AG08395 (cell line): ENCODE results near the gene ATAD3C.
"Not testable (repeated sequence)": the region's sequence is repeated elsewhere in the genome, so short reads cannot be mapped to it uniquely, and the experiment has no call there.

Experiments used
- DNase-seq: peaks from one replicate; pipeline ENCODE4 v3.0.0; 2012; ENCODE audit warnings: mixed read lengths, low spot score

The ATAD3C gene

DNA sequence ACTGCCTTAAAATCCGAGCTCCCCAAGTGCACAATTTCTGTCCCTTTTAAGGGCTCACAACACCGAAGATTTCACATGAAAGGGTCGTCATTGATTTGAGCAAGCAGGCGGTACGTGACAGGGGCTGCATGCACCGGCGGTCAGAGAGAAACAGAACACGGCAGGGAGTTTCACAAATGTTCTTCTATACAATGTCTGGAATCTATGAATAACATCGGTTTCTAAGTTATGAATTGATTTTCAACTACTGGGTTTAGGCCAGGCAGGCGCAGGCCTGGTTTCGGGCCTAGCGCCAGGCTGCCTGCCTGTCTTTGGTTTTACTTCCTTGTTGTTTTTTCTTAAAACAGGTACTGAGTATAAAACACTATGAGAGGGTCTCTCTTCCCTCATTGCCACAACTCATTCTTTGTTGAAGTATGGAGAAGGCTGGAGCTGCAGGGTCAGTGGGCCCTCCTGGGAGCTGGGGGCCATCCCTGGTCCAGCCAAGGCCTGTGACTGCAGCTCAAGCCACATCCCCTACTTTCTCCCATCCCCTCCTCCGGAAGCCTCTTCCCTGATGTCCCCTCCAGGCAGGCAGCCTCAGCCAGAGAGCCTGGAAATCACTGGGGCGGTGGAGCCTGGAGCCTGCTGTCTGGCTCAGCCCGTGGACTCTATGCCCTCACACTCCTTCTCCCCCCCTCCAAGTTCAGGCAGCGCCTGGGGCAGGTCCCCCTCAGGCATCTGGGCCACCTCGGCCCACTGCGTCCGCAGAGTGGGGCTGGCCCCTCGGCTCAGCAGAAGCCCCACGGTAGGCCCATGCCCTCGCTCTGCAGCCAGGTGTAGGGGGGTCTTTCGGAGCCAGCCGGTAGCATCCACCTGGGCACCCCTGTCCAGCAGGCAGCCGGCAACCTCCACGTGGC lies 30.8 kb upstream of the ATAD3C start:
- DNase-seq = no peak

DNA sequence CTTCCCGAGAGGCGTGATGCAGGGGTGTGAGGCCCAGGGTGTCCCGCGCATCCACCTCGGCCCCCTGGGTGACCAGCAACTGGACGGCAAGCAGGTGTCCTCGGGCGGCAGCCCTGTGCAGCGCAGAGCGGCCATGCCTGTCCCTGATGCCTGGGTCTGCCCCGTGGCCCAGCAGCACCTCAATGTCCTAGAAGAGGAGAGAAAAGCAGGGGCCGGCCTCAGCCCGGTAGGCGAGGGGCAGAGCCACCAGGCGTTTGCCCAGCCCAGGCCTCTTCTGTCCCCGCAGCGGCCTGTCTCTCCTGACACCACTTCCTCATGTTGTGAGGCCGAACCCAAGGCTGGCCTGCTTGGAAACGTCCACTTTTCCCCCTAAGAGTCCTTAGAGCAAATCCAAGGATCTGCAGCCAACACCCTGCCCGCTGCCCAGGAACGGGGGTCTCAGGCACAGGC lies 30.1 kb upstream of the ATAD3C start:
- DNase-seq = no peak

DNA sequence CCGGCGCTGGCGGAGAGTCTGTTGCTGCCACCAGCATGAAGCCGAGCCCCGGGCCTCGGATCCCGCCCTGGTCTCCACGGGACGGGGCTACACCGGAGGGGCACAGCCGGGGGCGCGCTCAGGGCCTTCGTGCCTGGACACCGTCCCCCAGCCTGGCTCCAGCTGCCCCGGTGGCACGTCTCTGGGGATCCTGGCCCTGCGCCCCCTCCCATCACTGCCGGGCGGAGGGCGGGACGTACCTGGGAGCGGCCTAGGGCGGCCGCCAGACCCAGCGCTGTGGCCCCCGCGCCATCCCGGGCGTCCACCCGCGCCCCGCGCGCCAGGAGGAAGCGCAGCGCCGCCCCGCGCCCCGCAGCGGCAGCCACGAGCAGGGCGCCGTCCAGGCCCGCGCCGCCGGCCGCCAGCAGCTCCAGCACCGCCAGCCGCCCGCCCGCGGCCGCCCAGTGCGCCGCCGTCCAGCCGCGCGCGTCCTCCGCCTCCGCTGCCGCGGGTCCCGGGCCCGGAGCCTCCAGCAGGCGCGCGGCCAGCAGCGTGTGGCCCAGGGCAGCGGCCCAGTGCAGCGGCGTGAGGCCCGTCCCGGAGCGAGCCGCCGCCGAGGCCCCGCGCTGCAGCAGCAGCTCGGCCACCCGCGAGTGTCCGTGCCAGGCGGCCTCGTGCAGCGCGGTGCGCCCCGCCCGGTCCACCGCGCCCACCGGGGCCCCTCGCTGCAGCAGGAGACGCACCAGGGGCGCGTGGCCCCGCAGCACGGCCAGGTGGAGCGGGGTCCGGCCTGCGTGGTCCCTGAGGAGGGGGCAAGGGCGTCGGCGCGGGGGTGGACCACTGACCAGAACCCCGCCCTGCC lies 29.5 kb upstream of the ATAD3C start:
- DNase-seq = no peak

DNA sequence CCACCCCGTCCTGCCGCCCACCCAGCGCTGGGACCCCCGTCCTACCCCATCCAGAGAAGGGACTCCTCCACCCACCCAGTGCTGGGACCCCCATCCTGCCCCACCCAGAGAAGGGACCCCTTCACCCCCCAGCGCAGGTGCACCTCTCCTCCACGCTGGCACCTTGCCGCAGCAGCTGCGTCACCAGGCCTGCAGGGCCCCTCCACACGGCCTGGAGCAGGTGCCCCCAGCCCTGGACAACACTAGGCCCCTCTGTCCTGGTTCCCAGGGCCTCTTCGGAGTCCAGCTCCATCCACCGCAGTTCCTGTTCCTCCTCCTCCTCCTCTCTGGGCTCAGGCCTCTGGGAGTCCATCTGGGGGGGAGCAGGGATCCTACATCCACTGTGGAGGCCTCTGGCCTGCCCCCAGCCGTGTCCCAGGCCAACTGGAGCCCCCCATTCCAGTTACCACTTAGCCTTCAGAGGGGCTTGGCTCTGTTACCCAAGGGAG lies 28.8 kb upstream of the ATAD3C start:
- DNase-seq = no peak

DNA sequence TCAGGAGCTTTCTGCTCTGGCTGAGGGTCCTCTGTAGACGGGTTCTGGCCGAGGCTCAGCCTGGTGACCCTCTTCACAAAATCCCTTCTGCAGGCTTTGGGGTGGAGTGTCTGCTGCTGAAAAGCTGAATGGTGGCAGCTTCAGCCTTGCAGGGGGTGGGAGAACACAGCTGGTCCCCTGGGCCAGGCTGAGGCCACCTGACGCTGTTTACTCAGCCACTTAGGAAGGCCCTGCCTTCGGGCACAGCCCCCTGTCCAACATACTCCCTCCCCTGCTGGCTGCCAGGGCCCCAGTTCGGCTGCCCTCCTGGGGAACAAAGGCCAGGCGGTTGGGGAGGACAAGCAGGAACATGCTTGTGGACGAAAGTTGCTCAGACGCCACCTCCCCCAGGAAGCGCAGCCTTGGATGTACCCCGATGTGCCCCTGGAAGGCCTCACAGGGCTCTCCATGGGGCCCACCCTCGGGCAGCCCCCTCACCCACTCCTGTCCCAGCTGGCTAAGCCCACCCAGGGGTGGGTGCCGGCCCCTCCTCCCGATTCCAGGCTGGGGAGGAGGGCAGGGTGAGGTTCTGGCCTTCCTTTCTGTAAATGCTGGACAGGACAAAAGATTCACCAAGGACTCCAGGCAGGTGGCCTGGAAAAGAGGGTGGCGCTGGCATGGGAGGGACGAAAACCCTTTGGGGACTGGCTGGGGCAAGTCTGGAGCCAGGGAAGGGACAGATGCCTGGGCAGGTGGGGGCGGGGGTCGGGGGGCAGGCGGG lies 28.2 kb upstream of the ATAD3C start, which contains the start of gene ANKRD65:
TSS of gene ANKRD65 (minus strand) at position 130 of the 760 bp plus-strand sequence. CDS start 271 bp downstream, outside the sequence.
- no peak for DNase-seq

DNA sequence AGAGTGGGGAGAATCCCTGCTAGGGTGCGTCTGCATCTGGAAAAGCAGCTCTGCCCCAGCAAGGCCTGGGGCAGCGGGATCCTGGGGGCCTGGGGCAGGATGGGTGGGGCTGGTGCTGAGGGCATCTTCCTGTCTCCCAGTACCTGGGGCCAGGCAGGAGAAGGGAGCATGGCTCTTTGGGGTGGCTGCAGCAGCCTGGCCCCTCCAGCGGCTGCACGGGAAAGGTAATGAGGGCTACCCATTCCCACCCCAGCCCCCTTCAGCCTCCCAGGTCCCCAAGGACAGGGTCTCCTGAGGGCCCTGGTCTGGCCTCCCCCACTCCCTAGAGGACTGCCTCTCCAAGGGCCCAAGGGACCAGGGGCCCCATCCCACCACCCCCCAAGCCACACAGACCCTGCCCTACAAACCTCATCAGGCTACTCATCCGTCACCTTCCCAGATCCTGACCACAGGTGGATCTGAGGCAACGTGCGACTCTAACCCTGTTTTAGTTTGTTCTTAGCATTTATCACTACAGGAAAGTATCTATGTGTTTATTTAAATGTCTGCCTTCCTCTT lies 27.5 kb upstream of the ATAD3C start:
- no peak for DNase-seq

DNA sequence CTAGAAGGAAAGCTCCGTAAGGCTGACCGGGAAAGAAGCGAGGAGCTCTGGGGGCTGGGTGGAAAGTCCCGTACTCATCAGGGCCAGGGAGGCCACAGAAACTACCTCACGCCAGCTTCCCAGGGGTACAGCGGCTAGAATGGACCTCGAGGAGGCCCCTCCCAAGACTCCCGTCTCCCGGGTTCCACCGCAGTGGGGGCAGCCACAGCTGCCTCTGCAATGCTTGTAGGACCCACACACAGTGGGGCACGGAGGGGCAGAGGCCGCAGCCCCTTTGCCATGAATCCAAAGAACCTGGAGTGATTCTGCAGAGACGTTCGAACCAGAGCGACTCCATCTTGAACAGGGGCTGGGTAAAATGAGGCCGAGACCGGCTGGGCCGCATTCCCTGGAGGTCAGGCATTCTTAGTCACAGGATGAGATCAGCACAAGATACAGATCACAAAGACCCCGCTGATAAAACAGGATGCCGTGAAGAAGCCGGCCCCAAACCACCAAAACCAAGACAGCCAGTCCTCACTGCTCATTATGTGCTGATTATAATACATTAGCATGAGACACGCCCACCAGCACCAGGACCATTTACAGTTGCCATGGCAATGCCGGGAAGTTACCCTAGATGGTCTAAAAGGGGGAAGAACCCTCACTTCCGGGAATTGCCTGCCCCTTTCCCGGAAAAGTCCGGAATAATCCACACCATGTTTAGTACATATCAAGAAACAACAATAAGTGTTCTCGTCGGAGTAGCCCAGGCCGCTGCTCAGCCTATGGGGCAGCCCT lies 26.8 kb upstream of the ATAD3C start:
- DNase-seq = no peak

DNA sequence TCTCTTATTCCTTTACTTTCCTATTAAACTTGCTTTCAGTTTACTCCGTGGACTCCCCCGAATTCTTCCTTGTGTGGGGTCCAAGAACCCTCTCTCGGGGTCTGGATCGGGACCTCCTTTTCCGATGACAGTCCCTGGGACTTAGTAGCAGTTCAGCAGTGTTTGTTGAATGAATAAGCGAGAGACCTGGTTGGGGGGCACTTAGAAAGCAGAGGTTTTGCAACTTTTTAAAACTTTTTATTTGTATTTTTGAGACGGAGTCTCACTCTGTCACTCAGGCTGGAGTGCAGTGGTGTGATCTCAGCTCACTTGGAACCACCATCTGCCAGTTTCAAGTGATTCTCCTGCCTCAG lies 26.3 kb upstream of the ATAD3C start:
- no peak for DNase-seq

DNA sequence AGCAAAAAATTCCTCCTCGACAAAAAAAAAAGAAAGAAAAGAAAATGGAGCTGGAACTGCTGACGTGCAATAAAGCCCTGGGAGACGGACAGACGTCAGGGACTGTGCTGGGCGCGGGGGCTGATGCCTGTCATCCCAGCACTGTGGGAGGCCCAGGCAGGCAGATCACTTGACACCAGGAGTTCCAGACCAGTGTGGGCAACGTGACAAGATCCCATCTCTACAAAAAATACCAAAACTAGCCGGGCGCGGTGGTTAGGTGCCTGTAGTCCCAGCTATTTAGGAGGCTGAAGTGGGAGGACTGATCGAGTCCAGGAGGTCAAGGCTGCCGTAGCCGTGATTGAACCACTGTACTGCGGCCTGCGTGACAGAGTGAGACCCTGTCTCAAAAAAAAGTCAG lies 24.8 kb upstream of the ATAD3C start:
- no peak for DNase-seq

DNA sequence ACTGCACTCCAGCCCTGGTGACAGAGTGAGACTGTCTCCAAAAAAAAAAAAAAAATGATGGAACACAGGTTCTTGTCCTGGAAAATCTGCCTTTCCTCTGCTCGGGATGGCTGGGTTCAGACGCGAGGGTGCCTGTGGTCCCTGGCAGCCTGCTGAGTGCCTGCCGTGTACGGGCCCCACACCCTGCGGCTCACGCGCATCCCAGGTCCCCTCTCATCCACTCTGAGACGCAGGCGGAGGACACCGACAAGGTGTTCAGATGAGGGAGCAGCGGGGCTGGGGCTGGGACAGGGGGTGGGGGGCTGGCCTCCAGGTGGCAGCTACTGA lies 24.1 kb upstream of the ATAD3C start:
- DNase-seq = no peak

DNA sequence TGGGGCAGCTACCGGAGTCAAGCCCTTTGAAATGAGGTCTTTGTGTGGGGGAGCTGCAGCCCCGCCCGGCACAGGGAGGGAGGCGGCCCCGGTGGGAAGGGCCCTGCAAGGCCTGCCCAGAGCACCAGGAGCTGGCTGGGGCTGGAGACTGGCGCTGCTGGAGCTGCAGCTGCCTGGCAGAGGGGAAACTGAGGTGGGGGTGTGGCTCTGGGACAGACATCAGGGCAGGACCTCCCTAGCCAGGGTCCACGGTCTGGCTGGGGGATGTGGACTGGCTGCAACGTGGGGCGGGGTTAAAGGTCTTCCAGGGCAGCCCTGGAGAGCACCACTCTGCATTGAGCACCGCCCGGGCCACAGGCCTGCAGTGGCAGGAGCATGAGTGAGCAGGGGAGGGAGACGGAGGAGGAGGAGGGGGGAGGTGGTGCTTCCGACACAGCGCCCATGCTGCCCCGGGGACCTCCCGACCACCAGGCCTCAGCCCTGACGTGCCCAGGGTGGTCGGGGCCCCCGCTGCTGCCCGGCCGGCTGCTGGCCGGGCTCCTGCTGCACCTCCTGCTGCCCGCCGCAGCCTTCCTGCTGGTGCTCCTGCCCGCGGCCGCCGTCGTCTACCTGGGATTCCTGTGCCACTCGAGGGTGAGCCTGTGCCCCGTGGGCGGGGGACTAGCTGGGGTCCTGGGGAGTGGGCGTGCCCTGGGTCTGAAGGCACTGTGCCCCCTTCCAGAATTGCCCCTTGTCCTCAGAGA lies 23.6 kb upstream of the ATAD3C start:
- no peak for DNase-seq

DNA sequence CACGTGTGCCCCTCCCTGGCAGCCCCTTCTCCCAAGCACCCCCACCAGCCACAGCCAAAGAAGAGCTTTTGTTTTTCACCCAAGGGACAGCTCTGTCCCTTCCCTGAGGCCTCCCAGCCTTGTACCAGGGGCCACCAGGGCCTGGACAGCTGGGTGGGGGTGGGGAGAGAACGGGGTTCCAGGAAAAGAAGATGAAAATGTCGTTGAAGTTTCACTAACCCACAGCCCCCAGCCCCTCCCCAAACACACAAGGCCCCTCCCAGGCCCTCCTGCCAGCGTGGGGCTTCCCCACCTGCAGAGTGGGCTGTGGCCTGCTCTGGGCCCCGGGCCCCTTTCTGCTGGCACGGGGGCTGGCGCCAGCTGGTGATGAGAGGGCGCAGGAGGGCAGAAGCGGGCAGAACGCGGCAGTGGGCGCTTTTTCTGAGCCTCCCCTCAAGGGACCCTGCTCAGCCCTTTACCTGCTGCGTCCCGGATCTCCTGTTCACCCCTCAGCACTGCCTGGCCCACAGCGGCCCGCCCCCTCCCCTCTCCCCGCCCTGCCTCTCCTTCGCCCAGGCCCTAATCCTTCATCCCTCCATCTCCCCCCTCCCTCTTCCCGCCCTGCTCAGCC lies 22.9 kb upstream of the ATAD3C start:
- DNase-seq = no peak

DNA sequence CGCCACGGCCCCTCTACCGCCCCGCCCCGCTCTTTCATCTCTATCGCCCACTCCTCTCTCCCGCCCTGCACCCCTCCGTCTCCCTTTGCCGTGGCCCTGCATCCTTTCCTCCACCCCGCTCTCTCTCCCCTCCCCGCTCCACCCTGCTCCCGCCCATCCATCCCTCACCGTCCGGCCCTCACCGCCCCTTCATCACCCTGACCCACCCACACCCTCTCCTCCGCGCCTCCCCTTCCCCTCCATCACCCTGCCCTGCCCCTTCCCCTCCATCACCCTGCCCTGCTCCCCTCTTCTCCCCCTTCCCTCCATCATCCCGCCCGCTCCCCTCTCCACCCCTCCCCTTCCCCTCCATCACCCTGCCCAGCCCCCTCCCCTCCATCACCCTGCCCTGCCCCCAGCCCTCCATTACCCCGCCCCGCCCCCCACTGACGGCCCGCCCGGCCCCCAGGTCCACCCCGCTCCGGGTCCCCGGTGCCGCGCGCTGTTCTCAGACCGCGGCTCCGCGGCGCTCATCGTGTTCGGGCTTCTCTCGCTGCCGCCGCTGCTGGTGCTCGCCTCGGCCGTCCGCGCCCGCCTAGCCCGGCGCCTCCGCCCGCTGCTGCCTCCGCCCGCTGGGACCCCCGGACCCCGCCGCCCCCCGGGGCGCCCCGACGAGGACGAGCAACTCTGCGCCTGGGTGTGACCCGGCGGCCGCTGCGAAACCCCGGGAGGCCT lies 22.2 kb upstream of the ATAD3C start:
- DNase-seq = peak; percentile 41

DNA sequence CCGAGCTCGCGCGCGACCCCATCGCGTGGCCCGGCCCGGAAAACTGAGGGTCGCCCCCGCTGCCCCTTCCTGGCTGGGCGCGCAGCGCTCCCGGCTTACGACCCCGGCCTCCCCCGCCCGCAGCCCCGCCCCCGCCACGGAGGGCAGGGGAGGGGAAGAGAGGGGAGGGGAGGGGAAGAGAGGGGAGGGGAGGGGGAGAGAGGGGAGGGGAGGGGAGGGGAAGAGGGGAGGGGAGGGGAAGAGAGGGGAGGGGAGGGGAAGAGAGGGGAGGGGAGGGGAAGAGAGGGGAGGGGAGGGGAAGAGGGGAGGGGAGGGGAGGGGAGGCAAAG lies 21.7 kb upstream of the ATAD3C start:
- DNase-seq = no peak

DNA sequence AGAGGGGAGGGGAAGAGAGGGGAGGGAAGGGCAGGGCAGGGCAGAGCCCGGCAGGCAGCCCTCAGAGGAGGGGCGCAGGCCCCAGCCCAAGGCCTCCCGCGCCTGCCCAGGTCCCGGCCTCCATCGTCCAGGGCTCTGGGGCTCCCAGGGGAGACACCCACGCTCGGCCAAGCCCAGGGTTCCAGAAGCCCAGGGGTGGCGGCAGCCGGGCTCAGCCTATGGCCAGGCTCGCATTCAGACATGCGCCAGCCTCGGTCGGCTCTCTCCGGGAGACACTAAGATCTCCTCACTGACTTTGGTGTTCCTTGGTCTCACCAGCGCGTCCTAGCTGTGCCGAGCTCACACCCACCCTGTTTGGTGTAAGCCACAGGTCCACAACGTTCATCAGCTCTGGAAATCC lies 21.3 kb upstream of the ATAD3C start:
- DNase-seq = no peak

DNA sequence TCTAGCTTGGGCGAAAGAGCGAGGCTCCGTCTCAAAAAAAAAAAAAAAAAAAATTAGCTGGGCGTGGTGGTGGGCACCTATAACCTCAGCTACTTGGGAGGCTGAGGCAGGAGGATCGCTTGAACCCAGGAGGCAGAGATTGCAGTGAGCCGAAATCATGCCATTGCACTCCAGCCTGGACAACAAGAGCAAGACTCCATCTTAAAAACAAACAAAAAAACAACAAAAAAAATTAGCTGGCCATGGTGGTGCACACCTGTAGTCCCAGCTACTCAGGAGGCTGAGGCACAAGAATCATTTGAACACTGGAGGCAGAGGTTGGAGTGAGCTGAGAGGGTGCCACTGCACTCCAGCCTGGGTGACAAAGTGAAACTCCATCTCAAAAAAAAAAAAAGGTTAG lies 20.5 kb upstream of the ATAD3C start:
- not testable (repeated sequence) for DNase-seq

DNA sequence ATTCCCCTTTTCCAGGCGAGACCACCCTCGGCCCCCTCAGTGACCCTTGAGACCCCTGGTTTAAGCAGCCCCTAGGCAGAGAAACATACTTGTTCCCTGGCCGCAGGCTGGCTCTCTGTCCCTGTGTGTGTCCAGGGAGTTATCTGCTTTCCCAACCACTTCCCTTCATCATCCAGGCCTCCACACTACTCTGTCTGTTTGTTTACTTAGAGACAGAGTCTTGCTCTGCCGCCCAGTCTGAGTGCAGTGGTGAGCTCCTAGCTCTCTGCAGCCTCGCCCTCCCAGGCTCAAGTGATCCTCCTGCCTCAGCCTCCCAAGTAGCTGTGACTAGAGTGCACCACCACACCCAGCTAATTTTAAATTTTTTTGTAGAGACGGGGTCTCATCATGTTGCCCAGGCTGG lies 19.8 kb upstream of the ATAD3C start:
- DNase-seq = no peak

DNA sequence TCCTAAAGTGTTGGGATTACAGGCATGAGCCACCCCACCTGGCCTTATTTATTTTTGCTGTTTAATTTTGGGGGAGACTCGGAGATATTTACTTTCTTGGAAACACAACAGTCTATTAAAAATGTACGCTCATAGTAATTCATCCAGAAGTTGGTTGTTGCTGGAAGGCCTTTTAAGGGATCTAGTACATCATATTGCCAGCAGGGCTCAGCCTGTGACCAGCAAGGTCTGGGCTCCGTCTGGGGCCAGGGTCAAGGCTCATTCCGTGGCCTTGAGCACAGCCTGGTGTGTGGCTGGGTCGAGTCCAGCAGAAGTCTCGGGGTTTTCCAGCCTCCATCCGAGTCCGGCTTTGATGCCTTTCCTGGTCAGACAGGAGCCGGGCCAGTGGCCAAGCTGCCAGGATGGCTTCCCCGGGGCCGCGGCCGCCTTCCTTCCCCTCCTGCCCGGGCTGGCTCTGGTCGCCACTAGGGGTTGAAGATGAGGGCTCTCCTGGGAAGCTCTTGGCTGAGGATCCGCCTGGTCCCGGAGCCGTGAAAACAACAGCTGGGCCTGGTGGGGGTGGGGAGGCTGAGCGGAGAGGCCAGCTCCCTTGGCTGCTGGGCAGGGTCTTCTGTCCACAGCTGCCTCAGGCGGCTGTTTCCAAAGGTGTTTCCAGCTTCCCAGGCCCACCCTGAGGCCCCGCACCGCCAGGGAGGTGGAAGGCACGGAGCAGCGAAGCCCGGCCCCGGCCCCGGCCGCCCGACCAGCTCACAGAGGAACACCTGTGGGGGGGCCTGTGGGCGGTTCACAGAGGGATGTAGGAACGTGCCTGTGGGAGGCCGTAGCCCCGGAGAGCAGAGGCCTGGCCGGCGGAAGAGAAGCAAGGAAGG lies 19.1 kb upstream of the ATAD3C start:
- peak; percentile 72 for DNase-seq
